Thoracic aorta (tissue), 2 donors: Measurements from ENCODE around the gene TMEM161A. TPM values are rescaled to one million over a fixed set of nuclear protein-coding genes. Genes with fewer than 3 reads are reported as not detected.

Experiments
- ATAC-seq: fragments of 150-250 bp; one replicate; pipeline ENCODE4 v1.8.0; 2017; ENCODE audit warnings: low read depth; ENCODE audit not compliant: insufficient number of reproducible peaks, low FRiP score
- DNase-seq: peaks from one replicate; pipeline ENCODE4 v3.0.0-alpha.2; 2020; ENCODE audit warnings: low spot score
- H3K27ac ChIP-seq, 2 donors: fragments of 200-600 bp; sonication (generic); 1 replicate in 1 of 2; 2 replicates in 1 of 2; pipeline ENCODE4 v1.5.1; 2016; ENCODE audit warnings: mild to moderate bottlenecking in 2 of 2, moderate library complexity in 2 of 2
- H3K27me3 ChIP-seq: fragments of 200-600 bp; sonication (generic); replicated peaks from 2 replicates; pipeline ENCODE4 v1.6.0; 2016; ENCODE audit warnings: mild to moderate bottlenecking; ENCODE audit not compliant: insufficient read depth
- H3K36me3 ChIP-seq: fragments of 200-600 bp; sonication (generic); one replicate; pipeline ENCODE4 v1.5.1; 2016
- H3K4me1 ChIP-seq, 2 donors: fragments of 200-600 bp; sonication (generic); 1 replicate in 1 of 2; 2 replicates in 1 of 2; pipeline versions ENCODE4 v1.5.1 to v1.6.0; 2016; ENCODE audit warnings: low read depth in 2 of 2, mild to moderate bottlenecking in 1 of 2; ENCODE audit not compliant: control insufficient read depth in 1 of 2
- H3K4me3 ChIP-seq: fragments of 200-600 bp; sonication (generic); 2 replicates; pipeline ENCODE4 v1.5.1; 2016; ENCODE audit warnings: mild to moderate bottlenecking
- H3K9me3 ChIP-seq: fragments of 200-600 bp; sonication (generic); 2 replicates; pipeline ENCODE4 v1.5.1; 2016
- total RNA-seq, 2 donors: library from RNA; depleted of rRNA; stranded (reverse); fragments of >200 nt; gene quantifications; one replicate each; pipeline versions ENCODE4 v1.1.0 to v1.2.3, GENCODE V29; 2016
- TF ChIP-seq, protein P1 (sequence below): fragments of 200-600 bp; sonication (generic); IDR thresholded peaks from one replicate; pipeline ENCODE4 v1.5.1; 2019; ENCODE audit warnings: antibody characterized with exemption

The TMEM161A gene
- total RNA-seq, 2 donors from 2014 or later: 13.8 to 14.4 TPM

DNA sequence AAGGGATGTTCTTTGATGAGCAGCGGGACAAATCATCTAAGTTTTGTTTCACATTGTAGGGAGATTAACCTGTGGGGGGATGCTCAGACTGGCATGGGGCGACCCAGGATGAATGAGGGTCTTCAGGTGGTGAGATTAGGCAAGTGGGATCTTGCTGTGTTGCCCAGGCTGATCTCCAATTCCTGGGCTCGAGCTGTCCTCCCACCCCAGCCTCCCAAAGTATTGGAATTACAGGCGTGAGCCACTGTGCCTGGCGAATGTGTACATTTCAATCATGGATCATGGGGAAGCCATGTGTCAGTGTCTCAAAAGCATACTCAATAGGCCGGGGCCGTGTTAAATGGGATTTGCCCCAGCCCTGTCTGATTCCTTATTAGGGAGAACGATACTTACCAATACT is 66.4 kb downstream of the TMEM161A start:
- Histone ChIP-seq H3K27me3 (no peaks in the 10 kb centered on the region), H3K4me1 (peaks cover 6 to 9% of the 10 kb centered on the region in 2 donors), H3K4me3 (no peak overlapping the region), H3K27ac (no peak overlapping the region), H3K36me3 (no peaks in the 10 kb centered on the region), H3K9me3 (no peaks in the 10 kb centered on the region)
- TF ChIP-seq, protein P1, sequence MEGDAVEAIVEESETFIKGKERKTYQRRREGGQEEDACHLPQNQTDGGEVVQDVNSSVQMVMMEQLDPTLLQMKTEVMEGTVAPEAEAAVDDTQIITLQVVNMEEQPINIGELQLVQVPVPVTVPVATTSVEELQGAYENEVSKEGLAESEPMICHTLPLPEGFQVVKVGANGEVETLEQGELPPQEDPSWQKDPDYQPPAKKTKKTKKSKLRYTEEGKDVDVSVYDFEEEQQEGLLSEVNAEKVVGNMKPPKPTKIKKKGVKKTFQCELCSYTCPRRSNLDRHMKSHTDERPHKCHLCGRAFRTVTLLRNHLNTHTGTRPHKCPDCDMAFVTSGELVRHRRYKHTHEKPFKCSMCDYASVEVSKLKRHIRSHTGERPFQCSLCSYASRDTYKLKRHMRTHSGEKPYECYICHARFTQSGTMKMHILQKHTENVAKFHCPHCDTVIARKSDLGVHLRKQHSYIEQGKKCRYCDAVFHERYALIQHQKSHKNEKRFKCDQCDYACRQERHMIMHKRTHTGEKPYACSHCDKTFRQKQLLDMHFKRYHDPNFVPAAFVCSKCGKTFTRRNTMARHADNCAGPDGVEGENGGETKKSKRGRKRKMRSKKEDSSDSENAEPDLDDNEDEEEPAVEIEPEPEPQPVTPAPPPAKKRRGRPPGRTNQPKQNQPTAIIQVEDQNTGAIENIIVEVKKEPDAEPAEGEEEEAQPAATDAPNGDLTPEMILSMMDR: no peak
- ATAC-seq: no peak
- DNase-seq: no peak

Other genes with a start within 250 kb of the TMEM161A start
- 1 to 10 TPM; 1.1 to 1.7 TPM for gene CERS1, start 242.3 kb downstream of the TMEM161A start, total RNA-seq
- gene COPE, start 219.1 kb downstream of the TMEM161A start, total RNA-seq: 100 to 1,000 TPM; 134 to 266 TPM
- 10 to 100 TPM; 34.5 to 41.7 TPM for gene DDX49, start 218.8 kb downstream of the TMEM161A start, total RNA-seq
- 100 to 1,000 TPM in 1 of 2 donors, 10 to 100 TPM in 1; 40.6 to 100 TPM for gene HOMER3, start 197.3 kb downstream of the TMEM161A start, total RNA-seq
- gene SUGP2, start 105.0 kb downstream of the TMEM161A start, total RNA-seq: 10 to 100 TPM; 42.6 to 57.5 TPM
- 10 to 100 TPM; 21.0 to 38.6 TPM for gene ARMC6, start 104.9 kb downstream of the TMEM161A start, total RNA-seq
- gene SLC25A42, start 74.5 kb downstream of the TMEM161A start, total RNA-seq: 10 to 100 TPM in 1 of 2 donors, 1 to 10 TPM in 1; 8.3 to 14.4 TPM
- gene MEF2B, start 31.8 kb upstream of the TMEM161A start, total RNA-seq: 1 to 10 TPM; 1.5 to 2.0 TPM
- 10 to 100 TPM; 15.2 to 15.4 TPM for gene BORCS8, start 53.7 kb upstream of the TMEM161A start, total RNA-seq
- gene RFXANK, start 53.8 kb upstream of the TMEM161A start, total RNA-seq: 10 to 100 TPM; 17.6 to 23.2 TPM
- 10 to 100 TPM in 1 of 2 donors, 1 to 10 TPM in 1; 6.5 to 17.9 TPM for gene NR2C2AP, start 64.9 kb upstream of the TMEM161A start, total RNA-seq
- not detected for gene NCAN, start 73.5 kb upstream of the TMEM161A start, total RNA-seq
- 1 to 10 TPM in 1 of 2 donors, under 1 TPM in 1; 0.49 to 4.1 TPM for gene TM6SF2, start 134.8 kb upstream of the TMEM161A start, total RNA-seq
- gene SUGP1, start 182.0 kb upstream of the TMEM161A start, total RNA-seq: 10 to 100 TPM; 25.0 to 43.0 TPM
- 100 to 1,000 TPM in 1 of 2 donors, 10 to 100 TPM in 1; 93.9 to 119 TPM for gene MAU2, start 182.4 kb upstream of the TMEM161A start, total RNA-seq